VCaP (cell line): ENCODE results near the gene CTRB1.

Experiments
- H3K27ac ChIP-seq: fragments of 450-650 bp; 2 replicates; pipeline ENCODE4 v1.5.1; 2017
- TF ChIP-seq, protein P1 (sequence below): fragments of 450-650 bp; conservative IDR thresholded peaks from 2 replicates; pipeline ENCODE4 v1.5.1; 2017; ENCODE audit warnings: mild to moderate bottlenecking, moderate library complexity

CTRB1 gene

DNA sequence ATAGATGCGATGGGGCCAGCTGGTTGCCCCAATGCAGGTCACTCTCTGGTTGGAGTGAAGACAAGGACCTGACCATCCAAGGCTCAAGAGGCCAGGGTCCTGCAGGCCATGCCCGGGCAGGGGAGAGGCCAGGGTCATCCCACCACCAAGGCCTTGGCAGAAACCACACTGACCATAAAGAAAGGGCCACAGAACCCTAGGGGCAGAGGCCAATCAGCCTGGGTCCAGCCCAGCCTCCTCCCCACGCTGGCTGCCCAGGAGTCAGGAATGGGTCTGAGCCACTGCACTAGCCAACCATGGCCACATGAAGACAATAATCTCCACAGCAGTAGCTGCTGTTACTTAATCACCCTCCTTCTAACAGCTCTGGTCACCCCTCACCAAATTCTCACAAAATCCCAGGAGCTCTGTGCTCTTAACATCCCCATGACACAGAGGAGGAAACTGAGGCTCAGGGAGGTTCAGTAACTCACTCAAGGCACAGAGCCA is 42.8 kb downstream of the CTRB1 start:
- TF ChIP-seq, protein P1, sequence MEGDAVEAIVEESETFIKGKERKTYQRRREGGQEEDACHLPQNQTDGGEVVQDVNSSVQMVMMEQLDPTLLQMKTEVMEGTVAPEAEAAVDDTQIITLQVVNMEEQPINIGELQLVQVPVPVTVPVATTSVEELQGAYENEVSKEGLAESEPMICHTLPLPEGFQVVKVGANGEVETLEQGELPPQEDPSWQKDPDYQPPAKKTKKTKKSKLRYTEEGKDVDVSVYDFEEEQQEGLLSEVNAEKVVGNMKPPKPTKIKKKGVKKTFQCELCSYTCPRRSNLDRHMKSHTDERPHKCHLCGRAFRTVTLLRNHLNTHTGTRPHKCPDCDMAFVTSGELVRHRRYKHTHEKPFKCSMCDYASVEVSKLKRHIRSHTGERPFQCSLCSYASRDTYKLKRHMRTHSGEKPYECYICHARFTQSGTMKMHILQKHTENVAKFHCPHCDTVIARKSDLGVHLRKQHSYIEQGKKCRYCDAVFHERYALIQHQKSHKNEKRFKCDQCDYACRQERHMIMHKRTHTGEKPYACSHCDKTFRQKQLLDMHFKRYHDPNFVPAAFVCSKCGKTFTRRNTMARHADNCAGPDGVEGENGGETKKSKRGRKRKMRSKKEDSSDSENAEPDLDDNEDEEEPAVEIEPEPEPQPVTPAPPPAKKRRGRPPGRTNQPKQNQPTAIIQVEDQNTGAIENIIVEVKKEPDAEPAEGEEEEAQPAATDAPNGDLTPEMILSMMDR, result no peak
- no peak overlapping the region for H3K27ac ChIP-seq

DNA sequence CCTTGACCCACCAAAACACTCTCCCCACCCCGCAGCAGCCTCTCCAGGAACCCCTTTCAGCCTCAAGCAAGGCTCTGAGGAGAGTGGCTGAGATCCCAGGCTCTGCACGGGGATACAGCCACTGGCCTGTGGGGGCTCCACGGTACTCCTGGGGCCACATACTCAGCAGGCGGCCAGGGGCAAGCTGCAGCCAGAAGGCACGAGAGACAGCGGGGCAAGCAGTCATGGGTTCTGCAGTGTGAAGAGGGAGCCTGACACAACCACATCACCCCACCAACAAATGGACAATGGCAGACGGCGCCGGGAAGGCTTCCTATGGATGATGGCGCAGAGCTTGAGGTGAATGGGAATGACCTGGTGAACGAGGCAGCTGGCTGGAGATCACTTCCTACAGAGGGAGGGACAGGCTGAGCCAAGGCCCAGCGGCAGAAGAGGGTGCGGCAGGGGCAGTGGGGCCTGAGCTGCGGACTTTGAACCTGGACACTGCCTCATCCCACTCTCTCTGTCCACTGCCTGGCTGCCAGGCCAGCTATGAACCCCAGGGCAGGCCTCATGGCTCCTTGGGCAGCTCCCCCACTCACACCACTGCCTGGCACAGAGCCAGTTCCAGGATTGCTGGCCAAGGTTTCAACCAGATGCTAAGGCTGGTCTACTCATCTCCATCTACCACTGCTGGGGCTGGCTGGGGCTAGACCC is 43.5 kb downstream of the CTRB1 start:
- no peak overlapping the region for H3K27ac ChIP-seq
- TF ChIP-seq, protein P1, result no peak

DNA sequence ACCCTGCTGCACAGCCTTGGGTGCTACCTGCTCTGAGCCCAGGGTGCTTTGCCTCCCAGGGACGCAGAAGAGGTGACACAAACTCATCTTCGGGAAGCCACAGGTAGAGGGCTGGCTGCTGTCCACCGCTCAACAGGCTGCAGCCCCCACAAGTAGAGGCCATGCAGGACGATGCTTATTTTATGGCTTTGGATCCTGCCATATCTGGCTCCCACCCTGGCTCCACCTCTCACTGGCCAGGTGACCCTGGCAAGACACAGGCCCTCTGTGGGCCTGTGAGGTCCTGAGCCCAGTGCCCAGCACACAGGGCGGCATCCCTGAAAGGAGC is 44.0 kb downstream of the CTRB1 start:
- no peak overlapping the region for H3K27ac ChIP-seq
- TF ChIP-seq, protein P1, result no peak

DNA sequence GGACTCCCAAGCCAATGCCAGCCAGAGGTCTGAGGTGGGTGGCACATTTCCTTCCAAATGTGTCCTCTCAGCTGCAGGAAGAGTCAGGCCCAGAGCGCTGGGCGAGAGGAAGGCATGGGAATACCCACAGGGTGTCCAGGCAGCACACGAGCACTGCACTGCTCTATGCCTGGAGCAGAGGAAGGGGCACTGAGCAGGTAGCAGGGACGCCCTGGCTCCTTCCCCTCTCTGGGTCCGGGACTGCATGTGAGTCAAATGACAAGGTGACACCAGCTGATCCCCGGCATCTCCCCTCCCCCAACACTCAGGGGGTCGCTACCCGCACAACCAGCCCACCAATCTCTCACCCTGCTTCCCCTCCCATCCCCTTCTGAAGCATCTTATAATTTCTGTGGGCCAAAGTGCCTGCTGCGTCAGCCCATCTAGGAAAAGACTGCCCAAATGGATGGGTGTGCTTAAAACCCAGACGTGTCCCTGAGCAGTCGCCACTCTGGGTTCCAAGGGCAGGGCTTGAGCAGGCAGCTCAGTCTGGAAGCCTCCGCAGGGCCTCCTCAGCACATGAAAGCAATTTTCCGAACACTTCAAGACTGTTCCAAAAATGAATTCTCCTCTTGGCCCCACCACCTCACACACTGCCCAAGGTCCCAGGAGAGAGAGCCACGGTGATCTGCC is 44.6 kb downstream of the CTRB1 start:
- TF ChIP-seq, protein P1, result no peak
- peak overlapping the region; percentile 86; the same call in 1 of the 2 replicates for H3K27ac ChIP-seq

DNA sequence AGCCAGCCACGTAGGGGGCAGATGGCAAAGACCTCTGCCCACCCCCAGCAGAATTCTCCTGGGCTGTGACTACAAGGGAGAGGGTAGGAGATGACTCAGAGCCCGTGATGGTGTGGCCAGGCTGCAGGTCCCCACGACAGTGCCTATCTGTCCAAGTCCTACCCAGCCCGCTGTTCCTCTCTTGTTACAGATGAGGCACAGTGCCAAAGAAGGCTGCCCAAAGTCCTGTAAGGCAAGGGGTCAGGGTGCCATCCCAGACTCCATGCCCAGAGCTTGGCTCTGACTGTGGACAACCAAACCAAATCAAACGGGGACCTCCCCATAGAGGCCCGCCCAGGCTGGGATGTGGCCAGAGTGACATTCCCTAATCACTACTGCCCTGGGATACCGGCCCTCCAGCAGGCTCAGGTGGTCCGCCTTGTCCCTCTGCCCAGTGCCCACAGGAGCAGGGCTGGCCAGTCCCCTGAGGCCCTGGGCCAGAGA is 45.2 kb downstream of the CTRB1 start:
- TF ChIP-seq, protein P1, result no peak
- H3K27ac ChIP-seq, result peak overlapping the region; percentile 86

DNA sequence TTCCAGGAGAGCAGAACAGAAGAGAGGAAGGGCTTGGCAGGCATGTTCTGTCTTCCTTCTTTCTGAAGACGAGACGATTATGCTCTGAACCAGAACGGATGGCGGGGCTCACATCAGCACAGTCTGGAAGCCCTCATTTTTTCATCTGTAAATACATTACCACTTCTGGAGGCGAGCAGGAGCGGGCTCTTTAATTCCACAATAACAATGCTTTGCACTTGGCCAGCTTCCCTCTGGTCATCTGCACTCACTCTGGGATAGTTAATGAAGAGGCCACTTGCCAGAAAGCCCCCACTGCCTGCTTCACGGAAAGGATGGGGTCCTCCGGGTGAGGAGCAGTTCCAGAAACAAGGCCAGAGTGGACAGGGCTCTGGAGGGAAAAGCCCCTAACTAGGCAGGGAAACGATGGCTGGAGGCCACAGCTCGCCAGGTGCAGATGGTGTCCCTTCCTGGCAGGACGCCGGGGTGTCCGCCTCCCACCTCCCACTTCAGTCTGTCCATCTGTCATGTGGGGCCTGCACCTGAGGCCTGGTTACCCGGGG is 45.7 kb downstream of the CTRB1 start:
- peak overlapping the region; percentile 86 for H3K27ac ChIP-seq
- TF ChIP-seq, protein P1, result no peak
